ENCODE measurements around the gene STRN4.

GRCh38 chr19:46759206-46759605 lies 13.0 kb upstream of the STRN4 start:
- TF ChIP-seq, protein P1, sequence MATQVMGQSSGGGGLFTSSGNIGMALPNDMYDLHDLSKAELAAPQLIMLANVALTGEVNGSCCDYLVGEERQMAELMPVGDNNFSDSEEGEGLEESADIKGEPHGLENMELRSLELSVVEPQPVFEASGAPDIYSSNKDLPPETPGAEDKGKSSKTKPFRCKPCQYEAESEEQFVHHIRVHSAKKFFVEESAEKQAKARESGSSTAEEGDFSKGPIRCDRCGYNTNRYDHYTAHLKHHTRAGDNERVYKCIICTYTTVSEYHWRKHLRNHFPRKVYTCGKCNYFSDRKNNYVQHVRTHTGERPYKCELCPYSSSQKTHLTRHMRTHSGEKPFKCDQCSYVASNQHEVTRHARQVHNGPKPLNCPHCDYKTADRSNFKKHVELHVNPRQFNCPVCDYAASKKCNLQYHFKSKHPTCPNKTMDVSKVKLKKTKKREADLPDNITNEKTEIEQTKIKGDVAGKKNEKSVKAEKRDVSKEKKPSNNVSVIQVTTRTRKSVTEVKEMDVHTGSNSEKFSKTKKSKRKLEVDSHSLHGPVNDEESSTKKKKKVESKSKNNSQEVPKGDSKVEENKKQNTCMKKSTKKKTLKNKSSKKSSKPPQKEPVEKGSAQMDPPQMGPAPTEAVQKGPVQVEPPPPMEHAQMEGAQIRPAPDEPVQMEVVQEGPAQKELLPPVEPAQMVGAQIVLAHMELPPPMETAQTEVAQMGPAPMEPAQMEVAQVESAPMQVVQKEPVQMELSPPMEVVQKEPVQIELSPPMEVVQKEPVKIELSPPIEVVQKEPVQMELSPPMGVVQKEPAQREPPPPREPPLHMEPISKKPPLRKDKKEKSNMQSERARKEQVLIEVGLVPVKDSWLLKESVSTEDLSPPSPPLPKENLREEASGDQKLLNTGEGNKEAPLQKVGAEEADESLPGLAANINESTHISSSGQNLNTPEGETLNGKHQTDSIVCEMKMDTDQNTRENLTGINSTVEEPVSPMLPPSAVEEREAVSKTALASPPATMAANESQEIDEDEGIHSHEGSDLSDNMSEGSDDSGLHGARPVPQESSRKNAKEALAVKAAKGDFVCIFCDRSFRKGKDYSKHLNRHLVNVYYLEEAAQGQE (IDR thresholded peaks at IDR 0.05; ENCODE audit: borderline replicate concordance): no peak
- TF ChIP-seq, protein P2, sequence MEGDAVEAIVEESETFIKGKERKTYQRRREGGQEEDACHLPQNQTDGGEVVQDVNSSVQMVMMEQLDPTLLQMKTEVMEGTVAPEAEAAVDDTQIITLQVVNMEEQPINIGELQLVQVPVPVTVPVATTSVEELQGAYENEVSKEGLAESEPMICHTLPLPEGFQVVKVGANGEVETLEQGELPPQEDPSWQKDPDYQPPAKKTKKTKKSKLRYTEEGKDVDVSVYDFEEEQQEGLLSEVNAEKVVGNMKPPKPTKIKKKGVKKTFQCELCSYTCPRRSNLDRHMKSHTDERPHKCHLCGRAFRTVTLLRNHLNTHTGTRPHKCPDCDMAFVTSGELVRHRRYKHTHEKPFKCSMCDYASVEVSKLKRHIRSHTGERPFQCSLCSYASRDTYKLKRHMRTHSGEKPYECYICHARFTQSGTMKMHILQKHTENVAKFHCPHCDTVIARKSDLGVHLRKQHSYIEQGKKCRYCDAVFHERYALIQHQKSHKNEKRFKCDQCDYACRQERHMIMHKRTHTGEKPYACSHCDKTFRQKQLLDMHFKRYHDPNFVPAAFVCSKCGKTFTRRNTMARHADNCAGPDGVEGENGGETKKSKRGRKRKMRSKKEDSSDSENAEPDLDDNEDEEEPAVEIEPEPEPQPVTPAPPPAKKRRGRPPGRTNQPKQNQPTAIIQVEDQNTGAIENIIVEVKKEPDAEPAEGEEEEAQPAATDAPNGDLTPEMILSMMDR (IDR thresholded peaks at IDR 0.05; ENCODE audit: poor library complexity, severe bottlenecking): no peak
- TF ChIP-seq EP300 (conservative IDR thresholded peaks at IDR 0.05; ENCODE audit: poor library complexity, severe bottlenecking): no peak

All from neural cell (in vitro differentiated cells).